GM12864 (cell line): ENCODE data around the gene NYNRIN.
"Not testable (repeated sequence)": the region's sequence is repeated elsewhere in the genome, so short reads cannot be mapped to it uniquely, and the experiment has no call there.

Experiments
- DNase-seq: peaks from one replicate; pipeline ENCODE4 v3.0.0-alpha.2; 2011; ENCODE audit warnings: low read depth
- H3K4me3 ChIP-seq: 2 replicates; pipeline ENCODE4 v1.5.1; 2011; ENCODE audit warnings: mild to moderate bottlenecking, low read depth, low read length, control low read depth
- TF ChIP-seq, protein P1 (sequence below): IDR thresholded peaks from 2 replicates; pipeline ENCODE4 v1.5.1; 2011; ENCODE audit warnings: low read depth, mild to moderate bottlenecking, moderate library complexity, low read length, control low read depth, inconsistent platforms; ENCODE audit errors: missing control alignments

The NYNRIN gene

DNA sequence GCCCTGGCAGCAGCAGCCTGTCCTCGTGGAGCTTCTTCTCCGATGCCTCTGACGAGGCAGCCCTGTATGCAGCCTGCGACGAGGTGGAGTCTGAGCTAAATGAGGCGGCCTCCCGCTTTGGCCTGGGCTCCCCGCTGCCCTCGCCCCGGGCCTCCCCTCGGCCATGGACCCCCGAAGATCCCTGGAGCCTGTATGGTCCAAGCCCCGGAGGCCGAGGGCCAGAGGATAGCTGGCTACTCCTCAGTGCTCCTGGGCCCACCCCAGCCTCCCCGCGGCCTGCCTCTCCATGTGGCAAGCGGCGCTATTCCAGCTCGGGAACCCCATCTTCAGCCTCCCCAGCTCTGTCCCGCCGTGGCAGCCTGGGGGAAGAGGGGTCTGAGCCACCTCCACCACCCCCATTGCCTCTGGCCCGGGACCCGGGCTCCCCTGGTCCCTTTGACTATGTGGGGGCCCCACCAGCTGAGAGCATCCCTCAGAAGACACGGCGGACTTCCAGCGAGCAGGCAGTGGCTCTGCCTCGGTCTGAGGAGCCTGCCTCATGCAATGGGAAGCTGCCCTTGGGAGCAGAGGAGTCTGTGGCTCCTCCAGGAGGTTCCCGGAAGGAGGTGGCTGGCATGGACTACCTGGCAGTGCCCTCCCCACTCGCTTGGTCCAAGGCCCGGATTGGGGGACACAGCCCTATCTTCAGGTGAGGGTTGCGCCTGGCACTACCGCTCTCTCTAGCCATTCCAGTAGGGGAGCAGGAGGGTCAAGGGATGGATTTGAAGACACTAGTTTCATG, 28.7 kb upstream of the NYNRIN start:
- no peak overlapping the region for H3K4me3 ChIP-seq
- TF ChIP-seq, protein P1, sequence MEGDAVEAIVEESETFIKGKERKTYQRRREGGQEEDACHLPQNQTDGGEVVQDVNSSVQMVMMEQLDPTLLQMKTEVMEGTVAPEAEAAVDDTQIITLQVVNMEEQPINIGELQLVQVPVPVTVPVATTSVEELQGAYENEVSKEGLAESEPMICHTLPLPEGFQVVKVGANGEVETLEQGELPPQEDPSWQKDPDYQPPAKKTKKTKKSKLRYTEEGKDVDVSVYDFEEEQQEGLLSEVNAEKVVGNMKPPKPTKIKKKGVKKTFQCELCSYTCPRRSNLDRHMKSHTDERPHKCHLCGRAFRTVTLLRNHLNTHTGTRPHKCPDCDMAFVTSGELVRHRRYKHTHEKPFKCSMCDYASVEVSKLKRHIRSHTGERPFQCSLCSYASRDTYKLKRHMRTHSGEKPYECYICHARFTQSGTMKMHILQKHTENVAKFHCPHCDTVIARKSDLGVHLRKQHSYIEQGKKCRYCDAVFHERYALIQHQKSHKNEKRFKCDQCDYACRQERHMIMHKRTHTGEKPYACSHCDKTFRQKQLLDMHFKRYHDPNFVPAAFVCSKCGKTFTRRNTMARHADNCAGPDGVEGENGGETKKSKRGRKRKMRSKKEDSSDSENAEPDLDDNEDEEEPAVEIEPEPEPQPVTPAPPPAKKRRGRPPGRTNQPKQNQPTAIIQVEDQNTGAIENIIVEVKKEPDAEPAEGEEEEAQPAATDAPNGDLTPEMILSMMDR: no peak
- no peak for DNase-seq

- DNase-seq: no peak
- TF ChIP-seq, protein P1: no peak
- H3K4me3 ChIP-seq: no peak overlapping the region
These were observed 28.1 kb upstream of the NYNRIN start for GRCh38 chr14:24370748-24371147.

GRCh38 chr14:24371605-24372004, 27.2 kb upstream of the NYNRIN start:
- not testable (repeated sequence) for DNase-seq, H3K4me3 ChIP-seq

DNA sequence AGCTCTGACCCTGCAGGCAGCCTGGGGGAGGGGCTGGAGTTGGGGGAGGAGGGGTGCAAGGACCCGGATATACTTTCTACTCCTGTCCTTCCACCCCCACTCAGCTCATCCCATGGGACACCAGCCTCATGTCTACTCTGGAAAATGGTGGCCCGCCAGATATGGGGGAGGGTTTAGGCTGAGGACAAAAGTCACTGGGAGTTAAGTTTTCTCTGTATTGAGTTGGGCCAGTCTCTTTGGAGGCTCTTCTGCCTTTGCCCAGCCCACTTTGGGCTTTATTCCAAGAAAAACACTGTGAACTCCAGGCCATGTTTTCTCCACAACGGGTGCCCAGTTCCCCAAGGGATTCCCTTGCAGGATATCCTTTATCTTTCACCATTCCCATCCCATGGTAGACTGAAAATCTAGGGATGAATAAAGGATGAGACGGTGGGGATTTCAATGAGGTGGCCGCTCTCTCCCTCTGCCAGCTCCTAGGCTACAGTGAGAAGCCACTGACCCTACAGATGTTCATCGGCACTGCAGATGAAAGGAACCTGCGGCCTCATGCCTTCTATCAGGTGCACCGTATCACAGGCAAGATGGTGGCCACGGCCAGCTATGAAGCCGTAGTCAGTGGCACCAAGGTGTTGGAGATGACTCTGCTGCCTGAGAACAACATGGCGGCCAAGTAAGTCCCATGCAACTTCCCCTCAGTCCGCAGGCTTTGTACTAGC, 25.9 kb upstream of the NYNRIN start:
- TF ChIP-seq, protein P1: no peak
- no peak overlapping the region for H3K4me3 ChIP-seq
- no peak for DNase-seq

GRCh38 chr14:24376448-24377070, 22.2 kb upstream of the NYNRIN start:
- DNase-seq: no peak
- H3K4me3 ChIP-seq: no peak overlapping the region
- TF ChIP-seq, protein P1: no peak

- no peak for DNase-seq
- no peak overlapping the region for H3K4me3 ChIP-seq
- TF ChIP-seq, protein P1: no peak
These were observed 21.7 kb upstream of the NYNRIN start for GRCh38 chr14:24377126-24377525.

- TF ChIP-seq, protein P1: no peak
- no peak overlapping the region for H3K4me3 ChIP-seq
- DNase-seq: no peak
These were observed 21.1 kb upstream of the NYNRIN start for GRCh38 chr14:24377657-24378056.
